Liver (tissue), 3 donors: Measurements from ENCODE around the gene GRK7.

Experiments
- ATF3 ChIP-seq: IDR thresholded peaks from 2 replicates; pipeline ENCODE4 v1.6.1; 2016; ENCODE audit warnings: antibody characterized with exemption
- CTCF ChIP-seq: fragments of 150-350 bp; IDR thresholded peaks from 2 replicates; pipeline ENCODE4 v1.5.1; 2017; ENCODE audit warnings: improper control_type of control experiment, low read depth, low read length; ENCODE audit not compliant: missing input control
- GABPA ChIP-seq, 2 donors: IDR thresholded peaks in 1 of 2; conservative IDR thresholded peaks in 1 of 2; 2 replicates each; pipeline ENCODE4 v1.6.1; 2016; ENCODE audit warnings: antibody characterized with exemption in 2 of 2, mild to moderate bottlenecking in 1 of 2, moderate library complexity in 1 of 2
- JUND ChIP-seq, 2 donors: IDR thresholded peaks; 2 replicates each; pipeline ENCODE4 v1.6.1; 2016; ENCODE audit warnings: antibody characterized with exemption in 2 of 2
- MAX ChIP-seq: IDR thresholded peaks from 2 replicates; pipeline ENCODE4 v1.6.1; 2016; ENCODE audit warnings: antibody characterized with exemption
- REST ChIP-seq: IDR thresholded peaks from 2 replicates; pipeline ENCODE4 v1.6.1; 2016; ENCODE audit warnings: antibody characterized with exemption, mild to moderate bottlenecking
- TAF1 ChIP-seq: conservative IDR thresholded peaks from 2 replicates; pipeline ENCODE4 v1.6.1; 2016; ENCODE audit warnings: antibody characterized with exemption, mild to moderate bottlenecking
- donor health status: healthy.
- donor health status: healthy.

GRCh38 chr3:141722648-141723047 is 40.6 kb upstream of the GRK7 start:
- TF ChIP-seq CTCF (no peak), JUND (IDR thresholded peaks at IDR 0.05) (no peak), GABPA (IDR thresholded peaks at IDR 0.05 in 1 of 2, conservative IDR thresholded peaks at IDR 0.05 in 1 of 2) (no peak), ATF3 (no peak), MAX (no peak), REST (no peak), TAF1 (no peak)
